Mesothelial cell of epicardium (in vitro differentiated cells): ENCODE measurements around the gene YY1AP1. TPM values are rescaled to one million over a fixed set of nuclear protein-coding genes. Genes with fewer than 3 reads are reported as not detected.
"Not testable (repeated sequence)": the region's sequence is repeated elsewhere in the genome, so short reads cannot be mapped to it uniquely, and the experiment has no call there.

Experiments
- DNase-seq, 2 experiments: peaks; one replicate each; pipeline ENCODE4 v3.0.0; 2021; ENCODE audit warnings: low spot score in 2 of 2; ENCODE audit not compliant: unreplicated experiment in 2 of 2
- H3K27ac Mint-ChIP-seq: 2 replicates; pipeline ENCODE4 v1.8.0; 2021; ENCODE audit warnings: mixed read lengths
- H3K27me3 Mint-ChIP-seq: 2 replicates; pipeline ENCODE4 v1.8.0; 2021; ENCODE audit warnings: low read depth, mixed read lengths
- H3K36me3 Mint-ChIP-seq: 2 replicates; pipeline ENCODE4 v1.8.0; 2021; ENCODE audit warnings: mixed read lengths
- H3K4me1 Mint-ChIP-seq: 2 replicates; pipeline ENCODE4 v1.8.0; 2021; ENCODE audit warnings: mixed read lengths
- H3K4me3 Mint-ChIP-seq: 2 replicates; pipeline ENCODE4 v1.8.0; 2021; ENCODE audit warnings: mild to moderate bottlenecking, moderate library complexity, mixed read lengths
- H3K9me3 Mint-ChIP-seq: 2 replicates; pipeline ENCODE4 v1.8.0; 2021; ENCODE audit warnings: mixed read lengths
- total RNA-seq: library from RNA; stranded (reverse); gene quantifications from 3 replicates; pipeline ENCODE4 v1.2.1, GENCODE V29; 2021
- TF ChIP-seq, protein P1 (sequence below): fragments of 200-600 bp; sonication (generic); IDR thresholded peaks from one replicate; pipeline ENCODE4 v1.5.0; 2021; ENCODE audit warnings: antibody characterized with exemption; ENCODE audit not compliant: unreplicated experiment

YY1AP1 gene, protein sequence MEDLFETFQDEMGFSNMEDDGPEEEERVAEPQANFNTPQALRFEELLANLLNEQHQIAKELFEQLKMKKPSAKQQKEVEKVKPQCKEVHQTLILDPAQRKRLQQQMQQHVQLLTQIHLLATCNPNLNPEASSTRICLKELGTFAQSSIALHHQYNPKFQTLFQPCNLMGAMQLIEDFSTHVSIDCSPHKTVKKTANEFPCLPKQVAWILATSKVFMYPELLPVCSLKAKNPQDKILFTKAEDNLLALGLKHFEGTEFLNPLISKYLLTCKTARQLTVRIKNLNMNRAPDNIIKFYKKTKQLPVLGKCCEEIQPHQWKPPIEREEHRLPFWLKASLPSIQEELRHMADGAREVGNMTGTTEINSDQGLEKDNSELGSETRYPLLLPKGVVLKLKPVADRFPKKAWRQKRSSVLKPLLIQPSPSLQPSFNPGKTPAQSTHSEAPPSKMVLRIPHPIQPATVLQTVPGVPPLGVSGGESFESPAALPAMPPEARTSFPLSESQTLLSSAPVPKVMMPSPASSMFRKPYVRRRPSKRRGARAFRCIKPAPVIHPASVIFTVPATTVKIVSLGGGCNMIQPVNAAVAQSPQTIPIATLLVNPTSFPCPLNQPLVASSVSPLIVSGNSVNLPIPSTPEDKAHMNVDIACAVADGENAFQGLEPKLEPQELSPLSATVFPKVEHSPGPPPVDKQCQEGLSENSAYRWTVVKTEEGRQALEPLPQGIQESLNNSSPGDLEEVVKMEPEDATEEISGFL
- 55.8 to 58.1 TPM (median 56.2 TPM) in 3 replicates for total RNA-seq

- Mint-ChIP-seq H3K27ac (peak within 1 kb of the TSS; percentile 98), H3K27me3 (no peaks in the 10 kb centered on the region), H3K9me3 (peaks cover 20% of the 10 kb centered on the region), H3K4me1 (peaks cover 32% of the 10 kb centered on the region), H3K4me3 (peak within 1 kb of the TSS; percentile 97), H3K36me3 (peaks cover 30% of the 10 kb centered on the region)
- TF ChIP-seq, protein P1, sequence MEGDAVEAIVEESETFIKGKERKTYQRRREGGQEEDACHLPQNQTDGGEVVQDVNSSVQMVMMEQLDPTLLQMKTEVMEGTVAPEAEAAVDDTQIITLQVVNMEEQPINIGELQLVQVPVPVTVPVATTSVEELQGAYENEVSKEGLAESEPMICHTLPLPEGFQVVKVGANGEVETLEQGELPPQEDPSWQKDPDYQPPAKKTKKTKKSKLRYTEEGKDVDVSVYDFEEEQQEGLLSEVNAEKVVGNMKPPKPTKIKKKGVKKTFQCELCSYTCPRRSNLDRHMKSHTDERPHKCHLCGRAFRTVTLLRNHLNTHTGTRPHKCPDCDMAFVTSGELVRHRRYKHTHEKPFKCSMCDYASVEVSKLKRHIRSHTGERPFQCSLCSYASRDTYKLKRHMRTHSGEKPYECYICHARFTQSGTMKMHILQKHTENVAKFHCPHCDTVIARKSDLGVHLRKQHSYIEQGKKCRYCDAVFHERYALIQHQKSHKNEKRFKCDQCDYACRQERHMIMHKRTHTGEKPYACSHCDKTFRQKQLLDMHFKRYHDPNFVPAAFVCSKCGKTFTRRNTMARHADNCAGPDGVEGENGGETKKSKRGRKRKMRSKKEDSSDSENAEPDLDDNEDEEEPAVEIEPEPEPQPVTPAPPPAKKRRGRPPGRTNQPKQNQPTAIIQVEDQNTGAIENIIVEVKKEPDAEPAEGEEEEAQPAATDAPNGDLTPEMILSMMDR: no peak
- peak; percentile 80 to 91 for DNase-seq
Observed at GRCh38 chr1:155688324-155689080, at the start of gene YY1AP1. Gene YY1AP1 (minus strand): TSS chr1:155688774. CDS start chr1:155680436, 8,338 bp downstream.

GRCh38 chr1:155729031-155729898, 40.7 kb upstream of the YY1AP1 start:
- H3K4me1 Mint-ChIP-seq: peaks cover 4% of the 10 kb centered on the region
- no peak overlapping the region for H3K4me3 Mint-ChIP-seq
- H3K27ac Mint-ChIP-seq: peak overlapping the region; percentile 77
- H3K27me3 Mint-ChIP-seq: no peaks in the 10 kb centered on the region
- TF ChIP-seq, protein P1: peak; percentile 76
- DNase-seq: peak; percentile 22 to 50
- no peaks in the 10 kb centered on the region for H3K9me3 Mint-ChIP-seq
- peaks cover 23% of the 10 kb centered on the region for H3K36me3 Mint-ChIP-seq

DNA sequence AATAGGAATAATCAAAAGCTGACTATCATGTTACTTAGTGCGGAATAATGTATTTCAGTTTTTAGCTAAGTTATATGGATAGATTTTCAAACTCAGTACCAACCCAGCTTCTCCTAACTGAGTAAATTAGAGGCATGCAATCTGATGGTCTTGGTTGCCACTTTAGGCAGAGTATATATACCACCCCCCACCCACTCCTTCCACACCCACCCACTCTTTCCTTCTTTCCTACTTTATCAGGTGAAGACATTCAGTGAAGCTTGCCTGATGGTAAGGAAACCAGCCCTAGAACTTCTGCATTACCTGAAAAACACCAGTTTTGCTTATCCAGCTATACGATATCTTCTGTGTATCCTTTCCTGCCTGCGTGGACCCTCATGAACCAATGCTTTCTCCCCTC, 36.6 kb upstream of the YY1AP1 start:
- H3K9me3 Mint-ChIP-seq: no peaks in the 10 kb centered on the region
- TF ChIP-seq, protein P1: no peak
- no peak for DNase-seq
- no peak overlapping the region for H3K27ac Mint-ChIP-seq
- H3K4me3 Mint-ChIP-seq: no peak overlapping the region
- no peaks in the 10 kb centered on the region for H3K27me3 Mint-ChIP-seq
- peaks cover 4% of the 10 kb centered on the region for H3K4me1 Mint-ChIP-seq
- peaks cover 15% of the 10 kb centered on the region for H3K36me3 Mint-ChIP-seq

DNA sequence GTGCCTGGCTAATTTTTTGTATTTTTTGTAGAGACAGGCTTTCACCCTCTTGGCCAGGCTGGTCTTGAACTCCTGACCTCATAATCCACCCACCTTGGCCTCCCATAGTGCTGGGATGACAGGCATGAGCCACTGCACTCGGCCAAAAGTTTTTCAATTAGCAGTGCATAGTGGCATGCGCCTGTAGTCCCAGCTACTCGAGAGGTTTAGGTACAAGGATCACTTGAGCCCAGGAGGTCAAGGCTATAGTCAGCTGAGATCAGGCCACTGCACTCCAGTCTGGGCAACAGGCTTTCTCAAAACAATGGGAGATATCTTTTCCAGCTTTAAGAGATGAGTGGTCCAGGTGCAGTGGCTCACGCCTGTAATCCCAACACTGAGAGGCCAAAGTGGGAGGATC, 31.1 kb upstream of the YY1AP1 start:
- Mint-ChIP-seq H3K4me3 (no peak overlapping the region), H3K27ac (no peak overlapping the region), H3K4me1 (no peaks in the 10 kb centered on the region), H3K9me3 (no peaks in the 10 kb centered on the region), H3K27me3 (no peaks in the 10 kb centered on the region), H3K36me3 (peaks cover 21% of the 10 kb centered on the region)
- DNase-seq: no peak
- TF ChIP-seq, protein P1: no peak

- H3K9me3 Mint-ChIP-seq, H3K27ac Mint-ChIP-seq, H3K4me1 Mint-ChIP-seq, H3K27me3 Mint-ChIP-seq, H3K4me3 Mint-ChIP-seq, DNase-seq: not testable (repeated sequence)
- peaks cover 24% of the 10 kb centered on the region for H3K36me3 Mint-ChIP-seq
Observed at GRCh38 chr1:155718524-155719115, 30.0 kb upstream of the YY1AP1 start.
